NCI-H345 treated with DMSO at 0.1 percent for 48 hours (cell line): ENCODE measurements around the gene PNPLA4.

ENCODE experiments used
- DNase-seq: peaks from one replicate; lab custom pipeline; 2025; ENCODE audit not compliant: unreplicated experiment; lab: John Stamatoyannopoulos, UW

The PNPLA4 gene

DNA sequence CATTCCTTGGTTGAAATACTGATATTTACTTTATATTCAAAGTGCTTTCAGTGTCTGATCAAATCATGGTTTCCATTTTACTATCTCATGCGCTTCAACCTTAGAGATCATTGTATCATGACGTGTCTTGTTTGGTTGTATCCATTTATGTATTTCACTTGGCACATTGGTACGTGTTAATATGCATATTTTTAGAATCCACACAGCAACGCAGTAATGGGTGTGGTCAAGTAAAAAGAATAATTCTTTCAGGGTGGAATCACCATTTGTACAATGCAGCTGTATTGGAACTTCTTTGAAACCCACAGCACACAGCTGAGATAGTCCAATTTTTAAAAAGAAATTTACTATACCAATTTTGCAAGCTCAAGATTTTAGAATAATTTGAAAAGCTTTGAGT is 55.2 kb downstream of the PNPLA4 start:
- DNase-seq: no peak

DNA sequence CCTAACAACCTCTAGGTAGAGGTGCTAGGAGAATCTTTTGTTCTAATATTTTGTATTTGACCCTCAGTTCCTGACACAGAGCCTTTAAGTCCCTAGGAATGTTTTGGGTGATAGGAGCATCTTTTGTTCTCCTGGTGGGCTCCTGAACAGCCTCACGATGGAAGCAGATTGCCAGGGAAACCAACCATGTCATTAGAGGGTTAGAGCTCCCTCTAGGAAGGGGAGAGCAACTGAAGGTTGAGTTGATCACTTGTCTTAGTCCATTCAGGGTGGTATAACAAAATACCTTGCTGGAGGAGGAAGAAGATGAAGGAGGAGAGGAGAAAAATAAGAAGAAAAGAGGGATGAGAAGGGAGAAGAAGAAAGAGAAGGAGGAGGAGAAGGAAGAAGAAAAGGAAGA is 75.0 kb downstream of the PNPLA4 start:
- no peak for DNase-seq
